HepG2 (cell line): ENCODE results near the gene LCORL. TPM values are rescaled to one million over a fixed set of nuclear protein-coding genes. Genes with fewer than 3 reads are reported as not detected.
A peak's percentile ranks its signal among the peaks of the same experiment; 100 is the strongest.

Experiments used
- AGO2 ChIP-seq: fragments of 200-400 bp; formaldehyde crosslinking; optimal IDR thresholded peaks from 2 replicates; pipeline ENCODE3; 2017; ENCODE audit warnings: mild to moderate bottlenecking, low read depth, low read length, moderate library complexity
- ARID3A ChIP-seq: IDR thresholded peaks from 2 replicates; pipeline ENCODE4 v1.6.1; 2012; ENCODE audit warnings: low read depth, low read length, improper control_type of control experiment
- DNMT1 ChIP-seq: sonication (generic); formaldehyde crosslinking; IDR thresholded peaks from 2 replicates; pipeline ENCODE4 v1.5.1; 2020; ENCODE audit warnings: mild to moderate bottlenecking, missing genetic modification reagents
- ERF ChIP-seq: IDR thresholded peaks from 2 replicates; pipeline ENCODE4 v1.6.1; 2018; ENCODE audit warnings: missing biosample characterization, missing genetic modification reagents
- NFKB2 ChIP-seq: sonication (generic); formaldehyde crosslinking; IDR thresholded peaks from 2 replicates; pipeline ENCODE4 v1.4.0; 2020; ENCODE audit warnings: missing genetic modification reagents, borderline replicate concordance
- RFXANK ChIP-seq: IDR thresholded peaks from 2 replicates; pipeline ENCODE4 v1.6.1; 2016
- SKI ChIP-seq: fragments of 450-650 bp; IDR thresholded peaks from one replicate; pipeline ENCODE4 v1.6.1; 2018; ENCODE audit warnings: mild to moderate bottlenecking; ENCODE audit not compliant: partially characterized antibody
- SRSF1 ChIP-seq: fragments of 200-400 bp; formaldehyde crosslinking; optimal IDR thresholded peaks from 2 replicates; pipeline ENCODE3; 2017; ENCODE audit warnings: mild to moderate bottlenecking, low read depth, low read length, moderate library complexity
- ZMYM4 ChIP-seq: sonication (generic); formaldehyde crosslinking; IDR thresholded peaks from 2 replicates; pipeline ENCODE4 v1.8.1; 2023; ENCODE audit warnings: mild to moderate bottlenecking, missing genetic modification reagents
- ZNF143 ChIP-seq: sonication (generic); formaldehyde crosslinking; IDR thresholded peaks from 2 replicates; pipeline ENCODE4 v1.4.0; 2020; ENCODE audit warnings: missing genetic modification reagents
- ZNF354B ChIP-seq: sonication (generic); formaldehyde crosslinking; IDR thresholded peaks from 2 replicates; pipeline ENCODE4 v1.8.0; 2022; ENCODE audit warnings: mild to moderate bottlenecking, missing genetic modification reagents
- ZNF362 ChIP-seq: sonication (generic); formaldehyde crosslinking; IDR thresholded peaks from 2 replicates; pipeline ENCODE4 v1.4.0; 2020; ENCODE audit warnings: missing genetic modification reagents, mild to moderate bottlenecking, borderline replicate concordance
- ZNF674 ChIP-seq: sonication (generic); formaldehyde crosslinking; IDR thresholded peaks from 2 replicates; pipeline ENCODE4 v1.5.0; 2020; ENCODE audit warnings: low read depth, mild to moderate bottlenecking, missing genetic modification reagents
- polyA plus RNA-seq, 8 experiments: library from polyadenylated mRNA; depleted of rRNA in 3 of 8; stranded (reverse) in 7 of 8; unstranded in 1 of 8; fragments of >200 nt; fragmentation: Illumina TruSeq in 4 of 8; extraction: Trizol in 4 of 8; gene quantifications; 2 replicates each; pipeline versions ENCODE4 v1.2.1 to v1.2.3, GENCODE V29; 2011 to 2016; ENCODE audit warnings: low read depth in 4 of 8, missing spikeins in 1 of 8, mixed read lengths in 1 of 8; ENCODE audit not compliant: insufficient read depth in 1 of 8
- total RNA-seq, 5 experiments: library from RNA; depleted of rRNA; stranded (reverse); fragments of >200 nt; fragmentation: Illumina TruSeq; extraction: Trizol; gene quantifications; 2 replicates each; pipeline ENCODE4 v1.2.3, GENCODE V29; 2016; ENCODE audit warnings: low read depth in 1 of 5
- TF ChIP-seq, protein P1 (sequence below): IDR thresholded peaks from 2 replicates; pipeline ENCODE4 v1.6.1; 2018; ENCODE audit warnings: missing genetic modification reagents, mild to moderate bottlenecking, missing compliant biosample characterization
- TF ChIP-seq, protein P2 (sequence below): sonication (generic); formaldehyde crosslinking; IDR thresholded peaks from 2 replicates; pipeline ENCODE4 v1.8.0; 2022; ENCODE audit warnings: missing genetic modification reagents, mild to moderate bottlenecking, borderline replicate concordance
- TF ChIP-seq, protein P3 (sequence below): sonication (generic); formaldehyde crosslinking; IDR thresholded peaks from 2 replicates; pipeline ENCODE4 v1.4.0; 2020; ENCODE audit warnings: missing genetic modification reagents
- TF ChIP-seq, protein P4 (sequence below): IDR thresholded peaks from 2 replicates; pipeline ENCODE4 v1.6.1; 2016; ENCODE audit warnings: low read depth, missing genetic modification reagents, missing compliant biosample characterization

LCORL gene
- total and polyA plus RNA-seq, 2 of the 13 experiments (the other 11 are each of a cell fraction or from before 2014, with no cell fraction given): 5.3 to 14.5 TPM

DNA sequence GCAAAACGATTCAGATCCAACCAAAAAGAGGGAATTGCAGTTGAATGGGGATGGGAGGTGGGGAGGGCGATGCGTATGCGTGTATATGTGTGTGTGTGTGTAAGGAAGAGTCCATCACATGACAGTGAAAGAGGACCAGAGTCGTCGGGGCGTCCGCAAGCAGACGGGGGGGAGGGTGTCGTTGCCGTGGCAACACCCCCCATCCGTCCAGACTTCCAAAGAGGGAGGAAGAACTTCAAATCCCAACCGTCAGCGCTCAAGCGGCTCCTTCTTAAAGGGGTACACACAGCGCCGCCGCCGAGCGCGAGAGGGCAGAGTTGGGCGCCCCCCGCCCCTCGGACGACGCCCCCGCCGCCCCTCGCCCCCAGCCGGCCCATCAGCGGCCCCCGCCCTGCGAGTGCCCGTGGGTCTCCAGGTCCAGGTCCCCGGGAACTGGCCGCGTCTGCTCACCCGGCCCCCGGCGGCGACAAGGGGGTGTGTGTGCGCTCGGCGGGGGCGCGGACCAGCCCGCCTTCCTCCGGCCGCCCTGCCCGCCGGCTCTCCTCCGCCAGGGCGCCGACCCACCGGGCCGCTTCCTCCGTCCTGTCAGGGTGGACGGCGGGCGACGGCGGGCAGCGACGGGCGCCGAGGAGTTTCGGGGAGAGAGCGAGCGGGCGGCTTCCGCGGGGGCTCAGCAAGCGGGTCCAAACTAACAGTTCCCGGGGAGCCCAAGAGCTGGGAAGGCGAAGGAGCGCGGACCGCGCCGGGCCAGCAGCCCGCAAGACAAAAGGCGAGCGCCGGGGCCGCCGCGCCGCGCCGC lies 685 bp downstream of the LCORL start (continued):
- TF ChIP-seq ZNF674 (CRISPR knock-in tag): no peak
- TF ChIP-seq, protein P1, sequence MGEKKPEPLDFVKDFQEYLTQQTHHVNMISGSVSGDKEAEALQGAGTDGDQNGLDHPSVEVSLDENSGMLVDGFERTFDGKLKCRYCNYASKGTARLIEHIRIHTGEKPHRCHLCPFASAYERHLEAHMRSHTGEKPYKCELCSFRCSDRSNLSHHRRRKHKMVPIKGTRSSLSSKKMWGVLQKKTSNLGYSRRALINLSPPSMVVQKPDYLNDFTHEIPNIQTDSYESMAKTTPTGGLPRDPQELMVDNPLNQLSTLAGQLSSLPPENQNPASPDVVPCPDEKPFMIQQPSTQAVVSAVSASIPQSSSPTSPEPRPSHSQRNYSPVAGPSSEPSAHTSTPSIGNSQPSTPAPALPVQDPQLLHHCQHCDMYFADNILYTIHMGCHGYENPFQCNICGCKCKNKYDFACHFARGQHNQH: no peak
- no peak for TF ChIP-seq ZNF354B (CRISPR knock-in tag)
- no peak for TF ChIP-seq ARID3A
- TF ChIP-seq ZNF143 (CRISPR knock-in tag): peak; percentile 74
- peak; percentile 56; the same call in 1 of the 2 replicates for TF ChIP-seq ZMYM4
- TF ChIP-seq DNMT1 (CRISPR knock-in tag): no peak
- TF ChIP-seq NFKB2 (CRISPR knock-in tag): no peak
- TF ChIP-seq, protein P2, sequence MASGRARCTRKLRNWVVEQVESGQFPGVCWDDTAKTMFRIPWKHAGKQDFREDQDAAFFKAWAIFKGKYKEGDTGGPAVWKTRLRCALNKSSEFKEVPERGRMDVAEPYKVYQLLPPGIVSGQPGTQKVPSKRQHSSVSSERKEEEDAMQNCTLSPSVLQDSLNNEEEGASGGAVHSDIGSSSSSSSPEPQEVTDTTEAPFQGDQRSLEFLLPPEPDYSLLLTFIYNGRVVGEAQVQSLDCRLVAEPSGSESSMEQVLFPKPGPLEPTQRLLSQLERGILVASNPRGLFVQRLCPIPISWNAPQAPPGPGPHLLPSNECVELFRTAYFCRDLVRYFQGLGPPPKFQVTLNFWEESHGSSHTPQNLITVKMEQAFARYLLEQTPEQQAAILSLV (CRISPR knock-in tag): no peak
- no peak for TF ChIP-seq ERF (CRISPR knock-in tag)
- TF ChIP-seq, protein P3, sequence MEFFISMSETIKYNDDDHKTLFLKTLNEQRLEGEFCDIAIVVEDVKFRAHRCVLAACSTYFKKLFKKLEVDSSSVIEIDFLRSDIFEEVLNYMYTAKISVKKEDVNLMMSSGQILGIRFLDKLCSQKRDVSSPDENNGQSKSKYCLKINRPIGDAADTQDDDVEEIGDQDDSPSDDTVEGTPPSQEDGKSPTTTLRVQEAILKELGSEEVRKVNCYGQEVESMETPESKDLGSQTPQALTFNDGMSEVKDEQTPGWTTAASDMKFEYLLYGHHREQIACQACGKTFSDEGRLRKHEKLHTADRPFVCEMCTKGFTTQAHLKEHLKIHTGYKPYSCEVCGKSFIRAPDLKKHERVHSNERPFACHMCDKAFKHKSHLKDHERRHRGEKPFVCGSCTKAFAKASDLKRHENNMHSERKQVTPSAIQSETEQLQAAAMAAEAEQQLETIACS (CRISPR knock-in tag): no peak
- no peak for TF ChIP-seq RFXANK (CRISPR knock-in tag)
- 0 out of 2 replicates have a peak, but pooled peaks have one; percentile 20 for TF ChIP-seq ZNF362
- TF ChIP-seq SKI: no peak
- peak; percentile 55 for TF ChIP-seq AGO2
- peak; percentile 53 for TF ChIP-seq SRSF1
- TF ChIP-seq, protein P4, sequence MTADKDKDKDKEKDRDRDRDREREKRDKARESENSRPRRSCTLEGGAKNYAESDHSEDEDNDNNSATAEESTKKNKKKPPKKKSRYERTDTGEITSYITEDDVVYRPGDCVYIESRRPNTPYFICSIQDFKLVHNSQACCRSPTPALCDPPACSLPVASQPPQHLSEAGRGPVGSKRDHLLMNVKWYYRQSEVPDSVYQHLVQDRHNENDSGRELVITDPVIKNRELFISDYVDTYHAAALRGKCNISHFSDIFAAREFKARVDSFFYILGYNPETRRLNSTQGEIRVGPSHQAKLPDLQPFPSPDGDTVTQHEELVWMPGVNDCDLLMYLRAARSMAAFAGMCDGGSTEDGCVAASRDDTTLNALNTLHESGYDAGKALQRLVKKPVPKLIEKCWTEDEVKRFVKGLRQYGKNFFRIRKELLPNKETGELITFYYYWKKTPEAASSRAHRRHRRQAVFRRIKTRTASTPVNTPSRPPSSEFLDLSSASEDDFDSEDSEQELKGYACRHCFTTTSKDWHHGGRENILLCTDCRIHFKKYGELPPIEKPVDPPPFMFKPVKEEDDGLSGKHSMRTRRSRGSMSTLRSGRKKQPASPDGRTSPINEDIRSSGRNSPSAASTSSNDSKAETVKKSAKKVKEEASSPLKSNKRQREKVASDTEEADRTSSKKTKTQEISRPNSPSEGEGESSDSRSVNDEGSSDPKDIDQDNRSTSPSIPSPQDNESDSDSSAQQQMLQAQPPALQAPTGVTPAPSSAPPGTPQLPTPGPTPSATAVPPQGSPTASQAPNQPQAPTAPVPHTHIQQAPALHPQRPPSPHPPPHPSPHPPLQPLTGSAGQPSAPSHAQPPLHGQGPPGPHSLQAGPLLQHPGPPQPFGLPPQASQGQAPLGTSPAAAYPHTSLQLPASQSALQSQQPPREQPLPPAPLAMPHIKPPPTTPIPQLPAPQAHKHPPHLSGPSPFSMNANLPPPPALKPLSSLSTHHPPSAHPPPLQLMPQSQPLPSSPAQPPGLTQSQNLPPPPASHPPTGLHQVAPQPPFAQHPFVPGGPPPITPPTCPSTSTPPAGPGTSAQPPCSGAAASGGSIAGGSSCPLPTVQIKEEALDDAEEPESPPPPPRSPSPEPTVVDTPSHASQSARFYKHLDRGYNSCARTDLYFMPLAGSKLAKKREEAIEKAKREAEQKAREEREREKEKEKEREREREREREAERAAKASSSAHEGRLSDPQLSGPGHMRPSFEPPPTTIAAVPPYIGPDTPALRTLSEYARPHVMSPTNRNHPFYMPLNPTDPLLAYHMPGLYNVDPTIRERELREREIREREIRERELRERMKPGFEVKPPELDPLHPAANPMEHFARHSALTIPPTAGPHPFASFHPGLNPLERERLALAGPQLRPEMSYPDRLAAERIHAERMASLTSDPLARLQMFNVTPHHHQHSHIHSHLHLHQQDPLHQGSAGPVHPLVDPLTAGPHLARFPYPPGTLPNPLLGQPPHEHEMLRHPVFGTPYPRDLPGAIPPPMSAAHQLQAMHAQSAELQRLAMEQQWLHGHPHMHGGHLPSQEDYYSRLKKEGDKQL (CRISPR knock-in tag): no peak
